Neural cell (in vitro differentiated cells): ENCODE measurements around the gene TSKS.

Experiments used
- EP300 ChIP-seq: fragments of 450-650 bp; conservative IDR thresholded peaks from 2 replicates; pipeline ENCODE4 v1.6.1; 2014; ENCODE audit warnings: antibody characterized with exemption, mild to moderate bottlenecking, moderate library complexity; ENCODE audit not compliant: poor library complexity, severe bottlenecking
- EZH2 ChIP-seq: fragments of 200-600, 300-800 bp; shearing (Covaris generic), sonication (generic); IDR thresholded peaks from 2 replicates; pipeline ENCODE4 v1.6.1; 2014; ENCODE audit warnings: antibody characterized with exemption, low read length, borderline replicate concordance, mild to moderate bottlenecking; ENCODE audit not compliant: insufficient read depth, poor library complexity, severe bottlenecking
- MXI1 ChIP-seq: fragments of 450-650 bp; conservative IDR thresholded peaks from 2 replicates; pipeline ENCODE4 v1.6.1; 2014; ENCODE audit warnings: antibody characterized with exemption, mild to moderate bottlenecking; ENCODE audit not compliant: poor library complexity, severe bottlenecking
- POLR2AphosphoS5 ChIP-seq: IDR thresholded peaks from 2 replicates; pipeline ENCODE4 v1.6.1; 2012
- SMC3 ChIP-seq: fragments of 450-650 bp; conservative IDR thresholded peaks from 2 replicates; pipeline ENCODE4 v1.6.1; 2014; ENCODE audit warnings: antibody characterized with exemption, mild to moderate bottlenecking, moderate library complexity; ENCODE audit not compliant: poor library complexity
- TAF1 ChIP-seq: IDR thresholded peaks from 2 replicates; pipeline ENCODE4 v1.6.1; 2012; ENCODE audit warnings: low read depth
- TF ChIP-seq, protein P1 (sequence below): fragments of 450-650 bp; IDR thresholded peaks from 2 replicates; pipeline ENCODE4 v1.5.1; 2014; ENCODE audit warnings: antibody characterized with exemption, mild to moderate bottlenecking, moderate library complexity; ENCODE audit not compliant: poor library complexity, severe bottlenecking
- TF ChIP-seq, protein P2 (sequence below): IDR thresholded peaks from 2 replicates; pipeline ENCODE4 v1.6.1; 2012; ENCODE audit warnings: borderline replicate concordance

DNA sequence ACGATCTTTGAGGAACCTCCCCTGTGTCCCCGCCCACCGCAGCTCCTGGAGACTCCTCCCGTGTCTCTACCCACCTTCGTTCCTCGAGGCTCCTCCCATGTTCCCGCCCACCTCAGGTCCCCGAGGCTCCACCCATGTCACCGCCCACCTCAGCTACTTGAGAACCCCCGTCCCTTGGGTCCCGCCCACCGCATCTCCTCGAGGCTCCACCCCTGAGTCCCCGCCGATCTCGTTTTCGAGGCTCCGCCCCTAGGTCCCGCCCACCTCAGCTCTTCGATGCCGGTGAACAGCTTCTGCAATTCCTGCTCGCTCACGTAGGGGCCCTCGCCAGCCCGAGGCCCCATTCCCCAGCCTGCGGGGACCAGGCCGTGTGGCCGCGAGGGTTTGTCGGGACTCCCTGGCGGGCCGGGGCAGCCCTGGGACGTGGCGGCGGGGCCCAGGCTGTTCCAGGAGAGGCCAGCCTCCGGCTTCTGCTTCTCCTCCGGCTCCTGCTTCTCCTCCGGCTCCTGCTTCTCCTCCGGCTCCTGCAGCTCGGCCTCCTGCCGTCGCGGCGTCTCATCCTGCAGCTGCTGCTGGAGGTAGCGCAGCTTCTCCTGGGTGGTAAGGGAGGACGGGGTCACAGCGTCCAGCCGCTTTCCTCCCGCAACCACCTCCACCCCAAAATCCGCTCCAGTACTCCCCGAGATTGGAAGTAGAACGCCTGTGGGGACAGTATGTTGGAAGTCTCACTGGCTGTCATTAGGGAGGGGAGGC is 16.7 kb downstream of the TSKS start:
- TF ChIP-seq, protein P1, sequence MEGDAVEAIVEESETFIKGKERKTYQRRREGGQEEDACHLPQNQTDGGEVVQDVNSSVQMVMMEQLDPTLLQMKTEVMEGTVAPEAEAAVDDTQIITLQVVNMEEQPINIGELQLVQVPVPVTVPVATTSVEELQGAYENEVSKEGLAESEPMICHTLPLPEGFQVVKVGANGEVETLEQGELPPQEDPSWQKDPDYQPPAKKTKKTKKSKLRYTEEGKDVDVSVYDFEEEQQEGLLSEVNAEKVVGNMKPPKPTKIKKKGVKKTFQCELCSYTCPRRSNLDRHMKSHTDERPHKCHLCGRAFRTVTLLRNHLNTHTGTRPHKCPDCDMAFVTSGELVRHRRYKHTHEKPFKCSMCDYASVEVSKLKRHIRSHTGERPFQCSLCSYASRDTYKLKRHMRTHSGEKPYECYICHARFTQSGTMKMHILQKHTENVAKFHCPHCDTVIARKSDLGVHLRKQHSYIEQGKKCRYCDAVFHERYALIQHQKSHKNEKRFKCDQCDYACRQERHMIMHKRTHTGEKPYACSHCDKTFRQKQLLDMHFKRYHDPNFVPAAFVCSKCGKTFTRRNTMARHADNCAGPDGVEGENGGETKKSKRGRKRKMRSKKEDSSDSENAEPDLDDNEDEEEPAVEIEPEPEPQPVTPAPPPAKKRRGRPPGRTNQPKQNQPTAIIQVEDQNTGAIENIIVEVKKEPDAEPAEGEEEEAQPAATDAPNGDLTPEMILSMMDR, result no peak
- TF ChIP-seq POLR2AphosphoS5 (no peak), EZH2 (no peak), MXI1 (no peak), EP300 (no peak), TAF1 (no peak), SMC3 (no peak)
- TF ChIP-seq, protein P2, sequence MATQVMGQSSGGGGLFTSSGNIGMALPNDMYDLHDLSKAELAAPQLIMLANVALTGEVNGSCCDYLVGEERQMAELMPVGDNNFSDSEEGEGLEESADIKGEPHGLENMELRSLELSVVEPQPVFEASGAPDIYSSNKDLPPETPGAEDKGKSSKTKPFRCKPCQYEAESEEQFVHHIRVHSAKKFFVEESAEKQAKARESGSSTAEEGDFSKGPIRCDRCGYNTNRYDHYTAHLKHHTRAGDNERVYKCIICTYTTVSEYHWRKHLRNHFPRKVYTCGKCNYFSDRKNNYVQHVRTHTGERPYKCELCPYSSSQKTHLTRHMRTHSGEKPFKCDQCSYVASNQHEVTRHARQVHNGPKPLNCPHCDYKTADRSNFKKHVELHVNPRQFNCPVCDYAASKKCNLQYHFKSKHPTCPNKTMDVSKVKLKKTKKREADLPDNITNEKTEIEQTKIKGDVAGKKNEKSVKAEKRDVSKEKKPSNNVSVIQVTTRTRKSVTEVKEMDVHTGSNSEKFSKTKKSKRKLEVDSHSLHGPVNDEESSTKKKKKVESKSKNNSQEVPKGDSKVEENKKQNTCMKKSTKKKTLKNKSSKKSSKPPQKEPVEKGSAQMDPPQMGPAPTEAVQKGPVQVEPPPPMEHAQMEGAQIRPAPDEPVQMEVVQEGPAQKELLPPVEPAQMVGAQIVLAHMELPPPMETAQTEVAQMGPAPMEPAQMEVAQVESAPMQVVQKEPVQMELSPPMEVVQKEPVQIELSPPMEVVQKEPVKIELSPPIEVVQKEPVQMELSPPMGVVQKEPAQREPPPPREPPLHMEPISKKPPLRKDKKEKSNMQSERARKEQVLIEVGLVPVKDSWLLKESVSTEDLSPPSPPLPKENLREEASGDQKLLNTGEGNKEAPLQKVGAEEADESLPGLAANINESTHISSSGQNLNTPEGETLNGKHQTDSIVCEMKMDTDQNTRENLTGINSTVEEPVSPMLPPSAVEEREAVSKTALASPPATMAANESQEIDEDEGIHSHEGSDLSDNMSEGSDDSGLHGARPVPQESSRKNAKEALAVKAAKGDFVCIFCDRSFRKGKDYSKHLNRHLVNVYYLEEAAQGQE, result no peak
